GM19395 (cell line): Measurements from ENCODE around the gene RAPGEF5.

Experiments
- ATAC-seq: cut with Tn5 transposase; IDR thresholded peaks from one replicate; pipeline ENCODE4 v1.9.1; 2021; ENCODE audit warnings: mild to moderate bottlenecking, moderate library complexity; ENCODE audit not compliant: unreplicated experiment

The RAPGEF5 gene

DNA sequence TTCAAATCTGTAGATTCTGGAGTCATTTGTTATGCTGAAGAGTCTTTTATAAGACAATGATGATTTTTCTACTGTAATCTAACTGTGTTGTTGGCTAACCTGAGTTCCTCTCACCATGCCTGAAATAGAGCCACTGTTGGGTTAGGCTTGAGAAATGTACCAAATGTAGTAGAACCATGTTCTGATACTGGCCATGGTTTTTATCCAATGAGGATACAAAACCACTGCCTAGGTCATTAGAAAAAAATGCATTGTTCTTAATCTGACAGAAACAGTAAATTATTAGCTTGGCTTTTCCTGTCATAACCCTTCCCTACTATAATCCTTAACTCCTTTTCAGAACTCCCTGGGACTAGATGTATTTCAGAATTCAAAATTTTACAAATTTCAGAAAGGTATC lies 86.6 kb downstream of the RAPGEF5 start:
- ATAC-seq, result no peak

DNA sequence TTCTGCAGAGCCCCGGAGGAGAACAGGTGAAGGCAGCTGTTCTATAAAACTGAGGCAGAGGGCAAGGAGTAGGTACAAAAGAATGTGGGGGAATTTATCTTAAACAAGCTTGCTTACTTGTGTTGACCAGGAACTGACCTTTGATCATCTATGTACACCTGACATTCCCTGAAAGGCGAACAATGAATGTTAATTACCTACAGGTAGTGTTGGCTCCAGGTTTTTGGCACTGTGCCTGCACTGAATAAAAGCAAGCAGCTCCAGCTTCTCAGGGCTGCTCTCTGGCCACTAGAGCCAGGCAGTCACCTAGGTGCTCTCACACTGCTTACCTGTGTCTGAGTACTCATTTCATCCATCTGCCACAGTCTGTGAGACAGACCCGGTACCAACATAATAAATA lies 87.0 kb downstream of the RAPGEF5 start:
- ATAC-seq, result no peak

DNA sequence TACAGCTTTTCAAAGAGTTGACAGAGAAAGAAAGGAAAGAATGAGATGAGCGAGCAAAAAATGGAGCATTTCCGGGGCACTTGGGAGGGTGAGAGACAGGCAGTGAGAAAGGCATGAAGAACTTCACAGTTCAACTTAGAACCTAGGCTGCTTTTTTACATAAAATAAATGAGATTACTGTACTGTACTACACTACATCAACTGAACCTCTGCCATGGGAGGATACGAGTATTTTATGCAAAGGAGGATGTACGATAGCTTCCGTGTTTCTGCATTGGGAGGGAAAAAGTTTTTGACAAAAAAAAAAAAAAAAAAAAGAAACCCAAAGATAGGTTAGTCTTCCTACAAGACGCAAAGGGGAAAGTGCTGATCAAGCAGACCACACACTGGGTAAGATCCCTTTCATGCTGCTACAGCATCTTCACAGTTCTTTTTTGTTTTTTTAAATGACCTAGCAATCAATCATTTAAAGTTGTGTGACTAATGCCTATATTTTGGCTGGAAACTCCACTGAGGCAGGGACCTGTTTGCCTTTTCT lies 88.0 kb downstream of the RAPGEF5 start:
- no peak for ATAC-seq

DNA sequence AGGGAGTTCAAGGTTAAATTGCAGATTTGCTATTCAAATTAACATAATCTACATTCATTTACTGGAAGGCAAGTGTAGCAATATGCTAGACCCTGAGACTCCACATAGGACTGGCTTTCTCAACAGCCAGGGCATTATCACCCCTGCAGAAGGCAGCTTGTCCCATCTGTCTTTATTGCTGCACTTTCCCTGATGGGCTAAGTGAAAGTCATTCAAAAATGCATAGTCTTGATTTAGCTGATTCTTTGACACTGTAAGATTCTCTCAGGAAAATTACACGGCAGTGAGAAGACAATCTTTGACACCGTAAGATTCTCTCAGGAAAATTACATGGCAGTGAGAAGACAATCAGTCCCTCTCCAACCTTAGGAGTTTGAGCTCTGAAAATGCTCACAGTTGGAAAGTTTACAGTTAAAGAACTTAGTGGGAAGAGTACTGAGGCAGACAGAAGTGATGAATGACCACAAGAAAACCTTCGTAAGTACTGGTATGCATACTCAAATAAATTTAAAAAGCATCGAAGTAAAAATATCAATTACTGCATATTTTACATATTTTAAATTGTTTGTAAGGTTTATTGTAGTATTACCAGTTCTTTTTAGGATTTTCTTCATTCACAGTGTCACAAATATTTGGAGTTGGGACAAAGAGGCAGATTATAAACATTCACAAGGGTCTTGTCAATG lies 88.9 kb downstream of the RAPGEF5 start:
- ATAC-seq, result no peak

DNA sequence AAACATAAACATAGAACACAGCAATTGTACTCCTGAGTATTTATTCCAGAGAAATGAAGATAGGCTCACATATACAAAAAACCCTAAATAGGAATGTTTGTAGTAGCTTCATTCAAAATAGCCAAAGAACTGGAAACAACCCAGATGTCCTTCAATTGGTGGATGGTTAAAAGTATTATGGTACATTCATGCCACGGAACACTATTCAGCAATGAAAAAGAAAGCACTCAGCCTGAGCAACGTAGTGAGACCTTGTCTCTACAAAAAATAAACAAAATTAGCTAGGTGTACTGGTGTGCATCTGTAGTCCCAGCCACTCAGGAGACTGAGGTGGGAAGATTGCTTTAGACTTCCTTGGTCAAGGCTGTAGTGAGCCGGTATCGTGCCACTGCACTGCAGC lies 94.4 kb downstream of the RAPGEF5 start:
- no peak for ATAC-seq

DNA sequence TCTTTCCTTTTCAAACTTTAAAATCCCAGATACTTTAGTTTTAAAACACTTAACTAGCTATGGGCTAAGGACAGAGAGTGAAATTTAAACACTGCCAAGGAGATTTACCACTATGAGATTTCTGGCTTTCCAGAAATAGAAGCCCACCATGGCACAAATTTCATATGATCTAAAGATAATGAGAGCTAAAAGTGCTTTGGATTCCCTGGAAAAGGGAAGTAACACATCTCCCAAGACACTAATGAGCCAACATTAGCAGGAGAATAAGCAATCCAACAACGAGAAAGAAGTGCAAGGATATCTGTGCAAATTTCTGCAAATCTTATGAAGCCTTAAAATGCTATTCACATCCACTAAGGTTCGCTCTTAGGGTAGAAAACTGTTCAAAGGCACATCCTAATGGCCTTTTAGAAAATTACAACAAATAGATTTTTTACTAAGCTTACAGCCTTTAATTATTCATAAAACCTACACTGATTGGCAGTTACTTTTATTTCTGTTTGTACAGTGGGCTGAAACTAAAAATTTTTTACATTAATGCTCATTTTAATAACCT lies 100.3 kb downstream of the RAPGEF5 start:
- ATAC-seq, result no peak

DNA sequence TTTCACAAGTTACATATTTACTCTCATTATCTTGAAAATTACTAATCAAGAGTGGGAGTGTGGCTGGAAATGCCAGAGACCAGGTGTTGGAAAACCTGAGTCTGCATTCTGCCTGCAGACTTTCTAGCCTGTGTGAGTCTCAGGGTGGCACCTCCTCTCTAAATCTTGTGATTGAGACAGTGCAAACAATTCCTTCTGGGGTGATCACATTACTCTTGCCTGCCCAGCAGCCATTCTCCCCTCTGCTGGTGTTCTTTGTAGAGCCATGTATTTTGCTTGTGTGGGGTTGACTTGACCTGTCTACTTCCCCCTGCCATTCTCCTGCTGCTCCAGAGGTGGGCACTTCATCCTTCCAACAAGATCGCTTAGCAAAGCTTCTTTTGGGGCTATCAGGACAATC lies 101.1 kb downstream of the RAPGEF5 start:
- no peak for ATAC-seq

DNA sequence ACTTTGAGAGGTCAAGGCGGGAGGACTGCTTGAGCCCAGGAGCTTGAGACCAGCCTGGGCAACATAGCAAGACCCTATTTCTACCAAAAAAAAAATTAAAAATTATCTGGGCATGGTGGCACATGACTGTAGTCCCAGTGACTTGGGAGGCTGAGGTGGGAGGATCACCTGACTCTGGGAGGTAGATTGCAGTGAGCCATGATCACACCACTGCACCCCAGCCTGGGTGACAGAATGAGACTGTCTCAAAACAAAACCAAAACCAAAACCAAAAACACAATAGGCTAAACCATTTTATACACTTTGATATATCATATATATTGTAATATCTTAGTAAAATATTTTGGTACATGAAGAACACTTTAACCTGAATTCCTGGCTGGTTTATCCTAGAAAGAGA lies 101.6 kb downstream of the RAPGEF5 start:
- ATAC-seq, result no peak

DNA sequence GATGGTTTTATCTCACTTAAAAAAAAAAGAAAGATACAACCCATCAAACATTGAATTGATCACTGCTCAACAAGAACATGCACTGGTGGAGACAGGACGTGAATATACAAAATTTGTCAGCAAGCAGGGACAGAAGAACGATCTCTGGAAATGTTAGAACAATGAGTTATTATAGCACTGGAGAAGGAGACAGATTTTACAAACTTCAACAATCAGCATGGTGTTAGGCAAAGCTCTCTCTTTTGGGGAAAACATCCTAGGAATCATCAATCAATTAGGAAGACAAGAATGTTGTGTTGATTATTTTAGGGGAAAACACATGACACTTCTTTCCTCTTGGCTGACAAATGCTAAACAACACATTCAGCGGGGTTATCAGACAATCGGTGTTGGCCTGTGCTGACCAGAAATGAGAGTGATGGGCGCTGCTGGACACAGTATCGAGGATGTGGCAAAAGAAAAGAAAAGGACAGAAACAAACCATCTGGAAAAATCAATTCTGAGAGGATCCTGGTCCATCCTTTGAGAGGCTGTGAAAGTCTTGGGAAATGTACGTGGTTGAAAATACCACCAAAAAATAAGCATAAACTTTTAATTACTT lies 103.9 kb downstream of the RAPGEF5 start:
- no peak for ATAC-seq

DNA sequence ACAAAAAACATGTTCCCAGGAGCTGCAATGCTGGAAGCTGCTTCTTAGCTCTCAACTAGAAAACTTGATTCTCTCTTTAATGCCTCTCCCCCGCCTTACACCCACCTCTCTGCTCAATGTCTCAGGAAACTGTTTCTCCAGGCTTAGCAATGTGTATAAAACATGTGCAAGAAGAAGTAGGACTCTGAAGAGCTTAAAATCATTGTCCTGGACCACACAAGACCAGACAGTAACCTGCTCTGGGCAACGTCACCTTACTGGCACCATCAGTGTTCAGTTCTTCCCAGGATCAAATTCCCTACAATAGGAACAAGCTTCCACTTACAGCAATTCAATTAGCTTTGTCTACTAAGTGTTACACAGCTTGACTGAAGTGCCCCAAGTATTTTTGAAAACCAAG lies 104.9 kb downstream of the RAPGEF5 start:
- ATAC-seq, result no peak

DNA sequence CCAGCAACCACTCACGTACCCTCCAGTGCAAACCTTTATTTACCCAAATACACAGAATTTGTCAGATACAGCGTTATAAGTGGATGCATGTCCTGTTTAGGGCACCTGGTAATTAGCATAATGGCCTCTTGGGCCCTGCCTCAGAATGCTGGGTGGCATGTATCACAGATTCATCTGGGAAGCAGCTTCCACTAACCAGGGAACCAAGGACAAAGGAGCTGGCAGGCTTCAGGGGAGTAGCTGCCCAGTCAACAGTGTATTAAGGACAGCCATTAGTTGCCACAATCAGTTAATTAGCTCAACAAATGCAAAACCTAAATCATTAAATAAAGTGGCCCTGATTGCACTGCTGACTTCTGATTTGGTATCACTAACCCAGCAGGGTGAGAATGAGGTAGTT lies 105.7 kb downstream of the RAPGEF5 start:
- no peak for ATAC-seq

DNA sequence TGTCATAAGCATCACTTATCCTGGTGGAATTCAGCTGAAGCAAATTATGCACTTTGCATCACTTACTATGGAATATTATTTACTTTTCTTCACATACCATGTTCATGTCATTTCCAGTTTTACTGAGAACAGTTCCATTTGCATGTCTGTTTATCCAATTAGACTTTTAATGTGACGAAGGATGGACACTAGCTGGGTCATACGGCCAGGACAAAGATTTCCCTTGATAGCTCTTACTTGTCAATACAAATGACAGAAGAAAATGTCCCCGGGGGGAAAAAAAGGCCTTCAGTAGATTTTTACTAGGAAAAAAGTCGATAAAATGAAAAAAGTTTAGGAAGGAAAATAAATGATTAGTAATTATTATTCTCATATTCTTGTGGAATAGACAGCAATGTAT lies 106.6 kb downstream of the RAPGEF5 start:
- ATAC-seq, result no peak

DNA sequence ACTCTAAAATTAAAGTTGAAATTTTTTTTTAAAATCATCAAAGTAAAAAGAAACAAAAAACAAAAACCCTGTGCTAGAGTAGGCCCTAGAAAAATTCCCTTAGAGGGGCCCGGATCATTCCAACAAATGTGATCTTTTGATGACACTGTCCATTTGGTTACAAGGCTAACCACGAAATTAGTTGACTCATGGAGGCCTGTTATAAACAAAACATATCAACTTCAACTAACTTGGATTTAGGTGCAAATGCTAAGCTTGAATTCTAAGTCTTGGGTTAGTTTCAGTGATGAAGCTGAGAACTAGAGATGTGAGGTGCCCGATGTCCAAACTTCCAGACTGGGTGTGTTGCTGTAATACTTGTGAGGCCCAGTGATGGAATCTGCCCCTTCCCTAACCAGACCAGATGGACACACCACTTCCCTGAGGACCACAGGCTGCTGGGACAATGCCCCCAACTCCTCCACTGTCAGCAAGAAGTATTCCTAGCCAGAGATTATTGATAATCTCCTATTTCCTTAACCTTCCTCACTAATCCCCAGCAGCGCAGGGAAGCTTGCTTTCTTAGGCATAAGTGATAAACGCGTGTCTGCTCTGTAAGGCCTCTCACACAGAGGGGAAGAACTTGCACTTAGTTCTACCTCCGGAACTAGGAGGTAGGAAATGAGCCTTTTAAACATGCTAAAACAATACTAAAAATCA lies 108.7 kb downstream of the RAPGEF5 start:
- ATAC-seq, result no peak

DNA sequence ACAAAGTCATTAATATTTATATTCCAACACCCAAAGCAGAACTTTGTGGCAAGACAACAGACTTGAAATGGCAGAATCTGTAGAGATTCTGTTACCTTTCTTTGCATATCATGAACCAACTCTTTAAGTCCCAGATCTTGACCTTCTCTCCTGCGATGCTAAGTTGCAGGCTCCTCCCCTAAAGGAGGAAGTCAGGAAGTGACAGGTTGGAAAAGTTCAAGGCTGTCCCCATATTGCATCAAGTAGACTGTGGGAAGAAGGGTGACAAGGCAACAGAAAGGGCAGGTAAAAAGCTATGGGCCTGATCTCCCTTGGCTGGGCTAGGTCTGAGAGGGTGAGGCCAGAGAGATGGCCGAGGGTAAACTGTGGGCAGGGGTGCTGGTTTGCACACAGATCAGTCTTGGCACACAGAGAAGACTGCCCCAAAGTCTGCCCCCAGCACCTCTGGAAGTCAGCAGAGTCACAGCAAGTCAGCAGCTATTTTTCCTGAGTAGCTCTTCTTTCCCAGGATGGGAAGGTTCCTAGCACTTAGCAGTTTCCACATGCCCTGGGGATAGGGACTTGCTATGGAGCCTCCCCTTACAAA lies 115.1 kb downstream of the RAPGEF5 start:
- ATAC-seq, result no peak

DNA sequence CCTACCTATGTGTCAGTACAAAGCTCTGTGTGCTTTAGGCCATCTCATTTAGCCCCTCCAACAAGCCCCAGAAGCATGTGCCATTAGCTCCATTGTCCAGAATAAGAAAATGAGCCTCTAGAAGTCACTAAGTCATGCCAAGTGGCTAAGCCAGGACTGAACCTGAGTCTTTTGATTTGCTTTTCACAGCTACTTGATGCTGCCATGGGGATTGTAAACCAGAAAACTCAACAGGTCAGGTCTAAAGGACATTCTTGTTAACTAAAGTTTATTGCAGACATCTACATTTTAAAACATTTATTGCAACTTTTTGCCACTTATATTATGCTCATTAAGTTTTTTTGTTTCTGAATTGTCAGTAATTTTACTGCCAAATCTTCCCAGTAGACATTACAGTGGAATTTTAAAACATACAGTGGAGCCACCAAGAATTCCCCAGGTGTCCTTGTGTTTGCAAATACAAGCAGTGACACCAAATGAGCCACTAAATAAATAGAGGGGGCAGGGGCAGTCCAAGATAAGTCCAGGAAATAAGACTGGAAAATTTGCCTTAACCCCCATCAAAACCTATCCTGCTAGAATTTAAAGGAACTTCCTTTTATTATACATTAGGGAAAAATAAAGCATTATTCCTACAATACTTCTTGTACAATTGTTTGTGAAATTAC lies 115.9 kb downstream of the RAPGEF5 start:
- ATAC-seq, result no peak

DNA sequence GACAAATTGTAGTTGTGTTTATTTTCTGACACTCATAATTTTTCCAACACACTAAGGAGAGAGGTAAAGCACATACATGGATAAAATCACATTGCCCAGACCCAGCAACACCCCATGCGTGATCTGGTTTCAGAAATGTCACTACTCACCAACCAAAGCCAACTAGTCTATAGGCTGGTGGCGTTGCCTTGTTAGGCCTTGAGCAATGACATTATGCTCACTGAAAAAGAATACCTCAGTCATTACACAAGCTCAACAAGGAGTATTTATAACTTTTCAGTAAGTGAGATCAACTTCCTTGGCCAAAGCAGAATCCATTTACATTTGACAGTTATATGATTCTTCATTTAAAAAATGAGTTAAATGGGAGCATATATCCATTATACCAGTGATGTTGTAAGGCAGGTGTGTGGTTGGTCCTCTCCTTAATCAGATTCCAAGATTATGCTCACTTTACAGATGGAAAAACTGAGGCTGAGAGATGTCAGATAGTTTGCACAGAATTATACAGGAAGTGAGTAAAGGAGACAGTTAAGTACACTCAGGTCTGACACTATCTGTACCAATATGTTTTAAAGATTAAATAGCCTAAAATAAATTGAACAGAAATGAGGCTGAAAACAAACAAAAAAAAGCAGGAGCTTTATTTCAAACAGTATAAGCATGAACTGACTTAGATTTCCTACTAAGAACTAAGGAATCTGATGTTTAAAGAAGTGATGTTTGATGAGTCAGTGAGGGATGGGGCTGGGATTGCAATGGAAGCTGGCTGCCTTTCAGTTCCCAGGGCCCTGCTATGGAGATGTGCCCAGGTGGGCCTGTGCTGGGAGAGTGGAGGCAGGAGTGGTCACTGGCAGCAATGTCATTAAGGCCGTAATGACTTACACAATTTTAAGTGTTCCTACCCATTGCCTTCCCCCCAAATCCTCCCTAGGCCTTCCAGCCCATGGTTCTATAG lies 118.3 kb downstream of the RAPGEF5 start:
- no peak for ATAC-seq

DNA sequence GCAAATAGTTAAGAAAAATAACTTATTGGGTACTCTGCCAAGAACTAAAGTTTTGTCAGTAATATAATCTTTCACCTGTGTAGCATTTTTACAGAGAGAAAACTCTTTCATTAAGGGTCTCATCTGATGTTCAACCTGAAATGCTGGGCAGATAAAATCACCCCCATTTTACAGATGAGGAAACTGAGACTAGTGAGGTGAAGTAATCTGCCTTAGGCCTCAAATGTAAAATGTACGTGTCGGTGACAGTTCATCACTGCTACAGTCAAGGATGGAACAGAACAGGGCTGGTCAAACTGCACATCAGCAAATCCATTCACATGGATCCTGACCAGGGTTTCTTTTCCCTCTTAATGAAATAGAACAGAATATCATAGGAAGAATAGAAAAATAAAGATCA lies 121.8 kb downstream of the RAPGEF5 start:
- no peak for ATAC-seq

DNA sequence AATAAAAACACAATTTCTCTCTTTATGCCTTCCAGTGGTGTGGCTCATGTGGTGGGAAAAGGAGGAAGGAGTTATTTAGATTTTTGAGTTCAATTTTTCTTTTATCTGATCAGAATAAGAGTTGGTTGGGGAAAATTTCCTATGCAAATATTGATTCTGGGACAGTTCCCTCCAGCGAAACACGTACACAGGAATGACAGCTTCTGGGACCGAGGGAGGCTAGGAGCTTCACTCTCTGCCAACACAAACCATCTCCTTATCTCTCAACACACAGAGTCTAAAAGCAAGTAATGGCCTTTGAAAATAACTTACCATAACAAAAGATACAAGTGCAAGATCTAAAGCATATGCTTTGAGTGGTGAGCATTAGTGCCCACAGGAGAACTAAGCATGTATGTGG lies 122.7 kb downstream of the RAPGEF5 start:
- no peak for ATAC-seq

DNA sequence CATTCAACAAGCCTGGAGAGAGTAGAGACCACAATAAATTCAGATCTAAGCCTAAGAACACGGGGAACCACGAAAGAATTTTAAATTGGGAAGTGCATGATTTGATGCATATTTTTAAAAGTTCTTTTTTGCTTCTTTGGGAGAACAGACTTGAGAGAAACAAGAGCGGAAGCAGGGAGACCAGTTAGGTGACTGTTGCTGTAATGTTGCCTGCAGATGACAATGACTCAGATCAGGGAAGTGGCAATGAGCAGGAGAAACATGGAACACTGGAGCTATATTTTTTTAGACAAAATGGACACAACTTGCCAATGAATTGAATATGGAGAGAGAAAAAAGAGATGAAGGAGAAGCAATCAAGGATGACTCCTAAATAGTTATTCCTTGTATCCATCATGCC lies 125.1 kb downstream of the RAPGEF5 start:
- no peak for ATAC-seq

DNA sequence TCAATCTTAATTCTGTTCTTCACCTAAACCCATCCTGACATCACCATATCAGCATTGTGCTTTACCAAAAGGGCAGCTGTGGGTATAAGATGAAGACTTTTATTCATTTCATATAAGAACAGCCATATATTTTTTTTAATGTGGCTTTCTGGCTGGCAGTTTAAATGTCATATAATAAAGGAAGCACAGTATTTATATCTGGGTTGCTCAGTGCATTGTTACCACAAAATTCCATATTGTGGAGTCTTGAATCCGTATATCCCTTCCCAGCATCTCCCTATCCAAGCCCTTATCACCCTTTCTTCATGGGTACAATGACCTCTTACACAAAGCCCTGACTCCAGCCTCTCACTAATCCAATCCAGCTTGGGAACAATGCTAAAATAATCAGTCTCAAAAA lies 125.8 kb downstream of the RAPGEF5 start:
- no peak for ATAC-seq
